IPS-15b (cell line): ENCODE results near the gene CPTP.
A peak's percentile ranks its signal among the peaks of the same experiment; 100 is the strongest.
"Not testable (repeated sequence)": the region's sequence is repeated elsewhere in the genome, so short reads cannot be mapped to it uniquely, and the experiment has no call there.

Experiments
- H3K27me3 ChIP-seq: one replicate; pipeline ENCODE4 v1.6.1; 2013; ENCODE audit warnings: low read length; ENCODE audit not compliant: control insufficient read depth, insufficient read depth
- H3K36me3 ChIP-seq: one replicate; pipeline ENCODE4 v1.6.1; 2013; ENCODE audit warnings: low read length; ENCODE audit not compliant: control insufficient read depth, insufficient read depth
- H3K4me1 ChIP-seq: one replicate; pipeline ENCODE4 v1.6.1; 2013; ENCODE audit warnings: mild to moderate bottlenecking, low read length; ENCODE audit not compliant: control insufficient read depth, insufficient read depth
- H3K4me3 ChIP-seq: one replicate; pipeline ENCODE4 v1.5.1; 2013; ENCODE audit warnings: low read depth, low read length
- H3K9ac ChIP-seq: one replicate; pipeline ENCODE4 v1.6.1; 2013; ENCODE audit warnings: low read depth, mild to moderate bottlenecking, low read length
- H3K9me3 ChIP-seq: one replicate; pipeline ENCODE4 v1.6.1; 2013; ENCODE audit warnings: mild to moderate bottlenecking, low read length; ENCODE audit not compliant: control insufficient read depth, insufficient read depth

Gene CPTP

DNA sequence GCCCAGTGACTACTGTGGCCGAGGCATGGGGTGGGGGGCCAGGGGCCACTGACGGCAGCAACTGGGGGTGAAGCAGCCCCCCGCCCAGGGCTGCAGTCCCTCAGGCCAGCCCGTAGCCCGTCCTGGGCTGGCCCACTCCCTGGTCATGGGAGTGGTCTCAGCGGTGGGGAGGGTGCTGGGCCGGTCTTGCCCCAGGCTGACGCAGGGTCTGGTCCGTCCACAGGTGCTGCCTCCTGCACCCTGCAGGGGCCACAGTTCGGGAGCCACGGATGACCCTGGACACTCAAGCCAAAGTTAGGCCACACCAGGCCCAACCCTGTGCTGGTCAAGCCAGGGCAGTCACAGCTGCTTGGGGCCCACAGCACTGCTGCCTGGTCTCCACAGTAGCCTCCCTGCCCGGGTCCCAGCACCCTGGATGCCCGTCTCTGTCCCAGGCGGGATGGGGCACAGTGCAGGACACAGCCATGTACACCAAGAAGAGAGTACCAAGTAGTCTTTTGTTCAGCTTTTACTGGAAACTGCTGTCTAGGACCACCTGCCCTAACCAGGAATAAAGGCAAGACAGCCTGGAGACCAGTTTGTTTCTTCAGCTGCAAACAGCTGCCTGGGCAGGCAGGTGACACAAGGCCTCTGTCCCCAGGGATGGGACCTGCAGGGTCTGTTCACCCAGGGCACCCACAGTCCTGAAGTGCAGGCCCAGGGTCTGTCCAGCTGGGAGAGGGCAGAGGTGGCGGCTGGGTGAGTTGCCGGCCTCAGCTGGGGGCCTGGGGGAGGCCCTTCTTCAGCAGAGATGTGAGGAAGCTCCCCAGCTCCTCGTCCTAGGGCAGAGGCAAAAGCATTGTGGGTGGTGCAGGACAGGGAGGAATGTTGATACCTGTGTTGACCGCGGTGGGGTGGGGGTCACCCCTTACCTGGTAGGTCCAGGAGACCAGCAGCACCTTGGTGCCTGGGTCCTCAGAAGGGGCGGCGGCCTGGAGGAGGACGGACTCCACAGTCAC lies 13.2 kb upstream of the CPTP start:
- no peak overlapping the region for H3K4me3 ChIP-seq
- H3K9ac ChIP-seq, result no peak overlapping the region
- H3K27me3 ChIP-seq, result no peaks in the 10 kb centered on the region
- no peaks in the 10 kb centered on the region for H3K9me3 ChIP-seq
- peaks cover 6% of the 10 kb centered on the region for H3K4me1 ChIP-seq
- H3K36me3 ChIP-seq, result peaks cover 56% of the 10 kb centered on the region

DNA sequence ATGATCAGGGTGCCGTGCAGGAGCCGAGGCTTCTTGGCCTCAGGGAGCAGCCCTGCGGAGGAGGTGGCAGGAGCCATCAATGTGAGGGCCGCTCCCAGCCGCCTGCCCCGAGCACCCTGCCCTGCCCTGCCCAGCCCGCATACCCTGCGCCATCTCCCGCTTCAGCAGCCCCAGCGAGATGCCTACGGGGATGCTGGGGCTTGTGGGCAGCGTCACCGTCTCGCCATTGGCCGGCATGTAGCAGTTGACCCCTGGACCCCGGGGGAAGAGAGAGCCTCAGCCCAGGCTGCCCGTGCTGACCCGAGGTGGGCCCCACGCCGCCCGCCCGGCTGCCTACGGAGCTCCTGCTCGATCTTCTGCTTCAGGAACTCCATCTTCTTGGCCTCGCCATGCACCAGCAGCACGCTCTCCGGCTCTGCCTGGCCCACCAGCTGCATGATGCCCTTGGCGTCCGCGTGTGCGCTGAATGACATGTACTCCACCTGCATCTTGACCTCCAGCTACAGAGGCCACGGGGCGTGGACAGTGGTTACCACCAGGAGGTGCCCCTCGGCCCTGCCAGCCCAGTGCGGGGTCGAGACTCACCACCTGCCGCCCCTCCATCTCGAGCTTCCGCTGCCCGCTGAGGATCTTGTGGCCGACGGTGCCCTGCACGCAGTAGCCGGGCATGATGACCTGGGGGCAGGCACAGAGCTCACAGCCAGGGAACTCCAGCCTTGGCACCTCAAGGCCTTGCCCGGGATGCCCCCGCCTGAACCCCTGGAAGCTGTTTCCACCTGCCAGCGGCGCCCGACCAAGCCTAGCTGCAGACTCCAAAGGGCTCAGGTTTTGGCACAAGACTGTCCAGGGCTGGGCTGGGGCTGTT lies 11.9 kb upstream of the CPTP start:
- Histone ChIP-seq H3K4me3 (no peak overlapping the region), H3K36me3 (peaks cover 56% of the 10 kb centered on the region), H3K27me3 (no peaks in the 10 kb centered on the region), H3K9ac (no peak overlapping the region), H3K9me3 (no peaks in the 10 kb centered on the region), H3K4me1 (peaks cover 6% of the 10 kb centered on the region)

DNA sequence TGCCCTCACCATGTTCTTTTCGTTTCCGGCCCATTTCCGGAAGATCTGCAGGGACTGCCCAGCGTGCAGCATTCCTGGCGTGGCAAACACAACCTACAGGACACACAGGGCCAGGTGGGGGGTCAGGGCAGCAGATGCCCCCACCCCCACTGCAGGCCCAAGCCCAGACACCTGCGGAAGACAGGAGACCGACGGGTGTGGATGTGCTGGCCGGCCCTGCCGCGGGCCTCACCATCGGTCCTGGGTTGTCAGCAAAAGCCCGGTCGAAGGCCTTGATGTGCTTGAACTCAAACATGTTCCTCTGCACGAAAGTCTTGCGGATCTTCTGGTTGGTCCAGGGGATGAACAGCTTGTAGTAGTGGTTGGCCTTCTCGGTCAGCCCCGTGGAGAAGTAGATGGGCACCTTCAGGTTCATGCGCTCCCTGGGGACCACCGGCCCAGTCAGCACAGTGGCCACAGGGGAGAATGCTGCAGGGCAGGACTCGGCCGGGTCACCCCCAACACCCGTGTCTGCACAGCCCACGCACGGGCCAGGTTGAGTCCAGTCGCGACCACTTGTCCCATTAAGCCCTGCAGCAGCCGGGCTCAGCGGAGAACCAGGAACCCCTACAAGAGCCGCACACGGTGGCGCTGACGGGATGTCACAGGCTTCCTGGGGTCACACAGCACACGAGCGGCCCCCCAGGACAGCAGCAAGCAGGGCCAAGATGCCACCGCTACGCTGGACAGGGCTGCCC lies 10.9 kb upstream of the CPTP start:
- Histone ChIP-seq H3K4me3 (no peak overlapping the region), H3K27me3 (no peaks in the 10 kb centered on the region), H3K9ac (no peak overlapping the region), H3K9me3 (no peaks in the 10 kb centered on the region), H3K4me1 (peaks cover 6% of the 10 kb centered on the region), H3K36me3 (peaks cover 56% of the 10 kb centered on the region)

DNA sequence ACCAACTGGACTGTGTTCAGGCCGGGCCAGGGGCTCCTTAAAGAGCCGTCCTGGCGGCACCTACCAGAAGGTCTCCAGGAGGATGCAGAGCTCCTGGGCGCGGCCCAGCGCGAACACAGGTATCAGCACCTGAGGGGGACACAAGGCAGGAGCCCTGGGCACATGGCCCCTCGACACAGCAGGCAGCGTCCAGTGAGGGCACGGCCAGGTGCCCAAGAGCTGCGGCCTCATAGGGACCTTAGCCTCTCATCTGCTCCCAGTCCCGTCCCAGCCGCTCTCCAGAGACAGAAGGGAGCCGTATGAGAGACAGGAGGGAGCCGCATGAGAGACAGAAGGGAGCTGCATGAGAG lies 10.4 kb upstream of the CPTP start:
- no peak overlapping the region for H3K4me3 ChIP-seq
- H3K9me3 ChIP-seq, result no peaks in the 10 kb centered on the region
- peaks cover 61% of the 10 kb centered on the region for H3K36me3 ChIP-seq
- H3K27me3 ChIP-seq, result no peaks in the 10 kb centered on the region
- H3K9ac ChIP-seq, result no peak overlapping the region
- H3K4me1 ChIP-seq, result peaks cover 6% of the 10 kb centered on the region

DNA sequence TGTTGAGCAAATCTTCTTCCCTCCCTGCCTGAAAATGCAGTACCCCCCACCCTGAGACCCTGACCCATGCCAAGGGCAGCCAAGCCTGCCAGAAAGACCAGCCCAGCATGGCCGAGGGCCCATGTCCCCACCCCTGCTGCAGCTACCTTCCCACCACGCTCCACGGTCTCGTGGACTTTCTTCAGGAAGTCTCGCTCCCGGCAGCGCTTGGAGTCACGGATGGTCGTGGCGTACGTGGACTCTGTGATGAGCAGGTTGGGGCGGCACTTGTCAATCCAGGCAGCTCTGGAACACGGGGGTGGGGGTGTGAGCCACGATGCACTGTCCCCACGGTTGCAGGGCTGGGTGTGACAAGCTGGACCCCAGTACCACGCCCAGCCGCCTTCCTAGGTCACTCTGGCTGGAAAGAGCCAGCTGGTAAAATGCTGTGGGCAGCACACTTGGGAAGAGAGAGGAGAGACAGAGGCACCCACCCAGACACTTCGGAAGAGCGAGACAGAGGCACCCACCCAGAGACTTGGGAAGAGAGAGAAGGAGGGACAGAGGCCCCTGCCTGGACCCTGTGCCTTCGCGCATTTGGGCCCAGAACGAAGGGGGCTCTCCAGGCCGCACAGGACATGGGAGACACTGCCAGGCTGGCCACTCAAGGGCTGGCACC lies 9.8 kb upstream of the CPTP start:
- Histone ChIP-seq H3K9me3 (no peaks in the 10 kb centered on the region), H3K4me3 (no peak overlapping the region), H3K36me3 (peaks cover 62% of the 10 kb centered on the region), H3K4me1 (peaks cover 5% of the 10 kb centered on the region), H3K9ac (peak overlapping the region; percentile 60), H3K27me3 (no peaks in the 10 kb centered on the region)

DNA sequence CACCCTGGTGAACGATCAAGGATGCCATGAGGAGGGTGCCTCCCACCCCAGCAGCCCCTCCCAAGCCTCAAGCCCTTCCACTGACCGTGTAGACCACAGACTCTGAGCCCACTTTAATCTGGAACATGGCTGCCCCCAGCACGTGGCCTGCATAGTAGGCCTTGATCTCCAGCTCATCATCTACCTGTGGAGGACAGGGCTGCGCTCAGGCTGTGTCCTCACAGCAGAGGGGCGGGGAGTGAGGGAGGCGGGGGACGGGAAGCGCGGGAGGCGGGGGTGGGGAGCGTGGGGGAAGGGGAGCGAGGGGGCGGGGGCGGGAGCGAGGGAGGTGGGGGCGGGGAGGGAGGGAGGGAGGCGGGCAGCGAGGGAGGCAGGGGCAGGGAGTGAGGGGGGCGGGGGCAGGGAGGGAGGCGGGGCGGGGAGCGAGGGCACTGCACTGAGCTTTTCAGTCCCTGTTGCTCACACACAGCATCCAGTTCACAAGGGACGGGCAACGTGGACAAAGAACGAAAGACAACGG lies 9.1 kb upstream of the CPTP start:
- Histone ChIP-seq H3K4me3 (no peak overlapping the region), H3K36me3 (peaks cover 62% of the 10 kb centered on the region), H3K9me3 (no peaks in the 10 kb centered on the region), H3K9ac (peak overlapping the region; percentile 60), H3K27me3 (no peaks in the 10 kb centered on the region), H3K4me1 (peaks cover 3% of the 10 kb centered on the region)

DNA sequence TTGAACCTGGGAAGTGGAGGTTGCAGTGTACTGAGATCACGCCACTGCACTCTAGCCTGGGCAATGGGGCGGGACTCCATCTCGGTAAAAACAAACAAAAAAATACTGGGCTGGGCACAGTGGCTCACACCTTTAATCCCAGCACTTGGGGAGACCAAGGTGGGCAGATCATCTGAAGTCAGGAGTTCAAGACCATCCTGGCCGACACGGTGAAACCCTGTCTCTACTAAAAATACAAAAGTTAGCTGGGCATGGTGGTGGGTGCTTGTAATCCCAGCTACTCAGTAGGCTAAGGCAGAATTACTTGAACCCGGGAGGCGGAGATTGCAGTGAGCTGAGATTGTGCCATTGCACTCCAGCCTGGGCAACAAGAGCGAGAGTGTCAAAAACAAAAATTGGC lies 8.4 kb upstream of the CPTP start:
- H3K4me3 ChIP-seq, H3K9me3 ChIP-seq, H3K27me3 ChIP-seq, H3K9ac ChIP-seq, H3K4me1 ChIP-seq: not testable (repeated sequence)
- peaks cover 62% of the 10 kb centered on the region for H3K36me3 ChIP-seq

DNA sequence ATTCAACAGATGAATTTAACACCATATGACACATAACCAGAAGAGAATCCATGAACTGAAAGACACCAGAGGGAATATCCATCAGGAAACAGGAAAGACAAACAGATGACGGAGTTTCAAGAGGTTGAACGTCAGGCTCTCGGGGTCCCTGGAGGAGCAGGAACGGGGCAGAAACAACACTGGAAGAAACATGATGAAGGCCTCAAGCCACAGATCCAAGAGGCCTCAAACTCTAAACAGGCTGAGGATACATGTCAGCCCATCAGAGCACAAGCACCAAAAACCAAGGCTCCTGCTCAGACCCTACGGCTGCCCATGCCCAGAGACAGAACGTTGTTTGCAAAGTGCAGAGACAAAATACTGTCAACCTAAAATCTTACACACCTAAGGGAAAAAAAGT lies 7.2 kb upstream of the CPTP start:
- no peak overlapping the region for H3K4me3 ChIP-seq
- H3K4me1 ChIP-seq, result peaks cover 3% of the 10 kb centered on the region
- no peaks in the 10 kb centered on the region for H3K9me3 ChIP-seq
- no peak overlapping the region for H3K9ac ChIP-seq
- peaks cover 56% of the 10 kb centered on the region for H3K36me3 ChIP-seq
- H3K27me3 ChIP-seq, result no peaks in the 10 kb centered on the region

DNA sequence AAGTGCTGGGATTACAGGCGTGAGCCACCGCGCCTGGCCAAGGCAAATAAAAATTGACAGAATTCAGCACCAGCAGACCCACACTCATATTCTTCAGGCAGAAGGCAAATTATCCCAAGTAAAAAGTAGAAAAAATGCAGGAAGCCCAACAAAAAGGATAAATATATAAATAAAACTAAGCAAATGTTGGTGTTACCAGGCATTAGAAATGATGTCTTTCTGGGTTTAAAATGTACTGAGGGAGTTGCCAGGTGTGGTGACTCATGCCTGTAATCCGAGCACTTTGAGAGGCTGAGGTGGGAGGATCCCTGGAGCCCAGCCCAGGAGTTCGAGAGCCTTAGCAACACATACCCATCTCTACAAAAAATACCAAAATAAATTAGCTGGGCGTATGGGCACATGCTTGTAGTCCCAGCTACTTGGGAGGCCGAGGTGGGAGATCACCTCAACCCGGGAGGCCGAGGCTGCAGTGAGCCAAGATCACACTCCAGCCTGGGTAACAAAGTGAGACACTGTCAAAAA lies 6.4 kb upstream of the CPTP start:
- Histone ChIP-seq H3K4me3 (no peak overlapping the region), H3K4me1 (peaks cover 3% of the 10 kb centered on the region), H3K9me3 (no peaks in the 10 kb centered on the region), H3K36me3 (peaks cover 49% of the 10 kb centered on the region), H3K9ac (no peak overlapping the region), H3K27me3 (no peaks in the 10 kb centered on the region)

DNA sequence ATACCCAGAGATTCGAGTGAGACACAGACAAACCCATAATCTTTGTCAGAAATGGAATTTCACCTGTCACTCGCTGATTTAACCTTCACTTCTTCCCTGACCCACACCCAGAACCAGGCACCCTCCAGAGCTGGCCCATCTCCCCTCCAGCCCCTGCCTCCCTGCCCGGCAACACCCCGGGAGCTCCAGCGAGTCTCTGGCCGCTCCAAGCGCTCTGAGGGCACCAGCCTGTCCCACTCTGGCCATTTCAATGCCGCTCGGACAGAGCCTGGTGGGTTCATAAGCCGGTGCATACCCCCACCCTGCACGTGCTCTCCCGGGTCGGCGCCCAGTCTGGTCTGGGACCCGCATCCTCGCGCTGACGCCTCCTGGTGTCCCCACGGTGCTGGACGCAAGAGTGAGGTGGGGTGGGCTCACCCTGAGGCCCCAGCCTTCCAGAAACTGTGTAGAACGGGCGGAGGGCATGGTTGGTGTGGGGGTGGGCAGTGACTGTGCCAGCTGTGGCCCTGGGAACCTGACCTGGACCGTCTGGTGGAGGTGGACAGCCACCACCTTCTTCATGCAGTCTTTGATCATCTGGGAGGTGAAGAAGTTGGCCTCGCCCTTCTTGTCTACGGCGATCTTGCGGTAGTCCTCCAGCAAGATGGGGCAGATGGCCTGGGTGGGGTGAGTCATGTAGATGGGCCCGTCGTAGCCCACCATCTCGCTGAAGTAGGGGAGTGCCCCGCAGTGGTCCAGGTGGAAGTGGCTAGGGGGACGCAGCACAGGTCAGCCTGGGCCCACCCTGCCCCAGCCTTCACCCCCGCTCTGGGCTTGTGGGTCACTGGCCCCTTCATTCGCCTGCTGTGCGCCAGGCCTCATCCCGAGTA lies 5.6 kb upstream of the CPTP start:
- Histone ChIP-seq H3K36me3 (peaks cover 40% of the 10 kb centered on the region), H3K4me3 (no peak overlapping the region), H3K9me3 (no peaks in the 10 kb centered on the region), H3K9ac (no peak overlapping the region), H3K27me3 (no peaks in the 10 kb centered on the region), H3K4me1 (peaks cover 3% of the 10 kb centered on the region)
